AG08396 (cell line): ENCODE data around the gene OFD1.
A peak's percentile ranks its signal among the peaks of the same experiment; 100 is the strongest.

Experiments
- DNase-seq: peaks from one replicate; pipeline ENCODE4 v3.0.0; 2012; ENCODE audit warnings: low spot score, mixed read lengths

OFD1 gene

GRCh38 chrX:13734278-13735172 is at the start of gene OFD1, which contains the start of gene TRAPPC2:
Gene OFD1, plus strand, starts transcription at chrX:13734748. Its CDS starts 324 bp downstream, at chrX:13735072.
Gene TRAPPC2, minus strand, starts transcription at chrX:13734620. Its CDS starts 14,657 bp downstream, at chrX:13719963.
- DNase-seq = peak; percentile 98

GRCh38 chrX:13685126-13685763 is 49.3 kb upstream of the OFD1 start:
- DNase-seq = peak; percentile 25

- no peak for DNase-seq
Measured at GRCh38 chrX:13687203-13687602, 47.3 kb upstream of the OFD1 start.

GRCh38 chrX:13688384-13688957 is 46.1 kb upstream of the OFD1 start:
- DNase-seq = no peak

GRCh38 chrX:13688958-13689740 is 45.4 kb upstream of the OFD1 start, which contains the start of gene RAB9A:
Gene RAB9A, plus strand, starts transcription at chrX:13689128. Its CDS starts 19,619 bp downstream, at chrX:13708747.
- peak; percentile 95 for DNase-seq

GRCh38 chrX:13689741-13690211 is 44.8 kb upstream of the OFD1 start:
- DNase-seq = peak; percentile 23

- no peak for DNase-seq
Measured at GRCh38 chrX:13690836-13691235, 43.7 kb upstream of the OFD1 start.

GRCh38 chrX:13691841-13692371 is 42.6 kb upstream of the OFD1 start:
- DNase-seq = no peak

GRCh38 chrX:13692771-13693231 is 41.7 kb upstream of the OFD1 start:
- no peak for DNase-seq

- DNase-seq = peak; percentile 18
Measured at GRCh38 chrX:13693341-13693961, 41.1 kb upstream of the OFD1 start.

- DNase-seq = peak; percentile 18
Measured at GRCh38 chrX:13694359-13694758, 40.2 kb upstream of the OFD1 start.

GRCh38 chrX:13694983-13695382 is 39.6 kb upstream of the OFD1 start:
- DNase-seq = no peak

- no peak for DNase-seq
Measured at GRCh38 chrX:13695601-13696115, 38.9 kb upstream of the OFD1 start.

GRCh38 chrX:13697455-13697854 is 37.1 kb upstream of the OFD1 start:
- DNase-seq = no peak

GRCh38 chrX:13697976-13698375 is 36.6 kb upstream of the OFD1 start:
- DNase-seq = no peak

- no peak for DNase-seq
Measured at GRCh38 chrX:13698432-13698831, 36.1 kb upstream of the OFD1 start.

GRCh38 chrX:13699183-13699826 is 35.2 kb upstream of the OFD1 start:
- peak; percentile 48 for DNase-seq

- no peak for DNase-seq
Measured at GRCh38 chrX:13700380-13700779, 34.2 kb upstream of the OFD1 start.

GRCh38 chrX:13702111-13702789 is 32.3 kb upstream of the OFD1 start:
- DNase-seq = no peak

- DNase-seq = no peak
Measured at GRCh38 chrX:13703135-13703534, 31.4 kb upstream of the OFD1 start.
